NOMO-1 treated with DMSO at 0.1 percent for 48 hours (cell line): ENCODE data around the gene METTL25.

Experiments used
- DNase-seq: peaks from one replicate; lab custom pipeline; 2025; ENCODE audit not compliant: unreplicated experiment; lab: John Stamatoyannopoulos, UW

METTL25 gene

GRCh38 chr12:82461836-82462235 lies 103.5 kb downstream of the METTL25 start:
- DNase-seq = peak; percentile 83

- DNase-seq = no peak
Measured at GRCh38 chr12:82468563-82468962, 110.2 kb downstream of the METTL25 start.

GRCh38 chr12:82470906-82471512 lies 112.7 kb downstream of the METTL25 start:
- no peak for DNase-seq

- no peak for DNase-seq
Measured at GRCh38 chr12:82473111-82473754, 114.9 kb downstream of the METTL25 start.

GRCh38 chr12:82474181-82474797 lies 116.0 kb downstream of the METTL25 start:
- DNase-seq = no peak

GRCh38 chr12:82474798-82475184 lies 116.5 kb downstream of the METTL25 start:
- DNase-seq = no peak

- no peak for DNase-seq
Measured at GRCh38 chr12:82475211-82475610, 116.9 kb downstream of the METTL25 start.

- no peak for DNase-seq
Measured at GRCh38 chr12:82476511-82476910, 118.2 kb downstream of the METTL25 start.

GRCh38 chr12:82479511-82479910 lies 121.2 kb downstream of the METTL25 start:
- no peak for DNase-seq

GRCh38 chr12:82480606-82481005 lies 122.3 kb downstream of the METTL25 start:
- DNase-seq = no peak

- no peak for DNase-seq
Measured at GRCh38 chr12:82481954-82482353, 123.6 kb downstream of the METTL25 start.

- no peak for DNase-seq
Measured at GRCh38 chr12:82486524-82487235, 128.4 kb downstream of the METTL25 start.

- DNase-seq = peak; percentile 22
Measured at GRCh38 chr12:82504409-82504808, 146.1 kb downstream of the METTL25 start.

- no peak for DNase-seq
Measured at GRCh38 chr12:82505150-82505549, 146.8 kb downstream of the METTL25 start.

- no peak for DNase-seq
Measured at GRCh38 chr12:82507686-82508085, 149.4 kb downstream of the METTL25 start.

GRCh38 chr12:82510386-82510785 lies 152.1 kb downstream of the METTL25 start:
- no peak for DNase-seq

GRCh38 chr12:82514880-82515279 lies 156.6 kb downstream of the METTL25 start:
- DNase-seq = no peak

GRCh38 chr12:82515652-82516051 lies 157.3 kb downstream of the METTL25 start:
- no peak for DNase-seq

GRCh38 chr12:82517027-82517426 lies 158.7 kb downstream of the METTL25 start:
- DNase-seq = no peak

- no peak for DNase-seq
Measured at GRCh38 chr12:82517808-82518207, 159.5 kb downstream of the METTL25 start.

- no peak for DNase-seq
Measured at GRCh38 chr12:82519510-82519909, 161.2 kb downstream of the METTL25 start.

- no peak for DNase-seq
Measured at GRCh38 chr12:82522285-82522684, 164.0 kb downstream of the METTL25 start.
